ENCODE data around the gene RHEB. TPM values are rescaled to one million over a fixed set of nuclear protein-coding genes. Genes with fewer than 3 reads are reported as not detected.

Gene RHEB, protein sequence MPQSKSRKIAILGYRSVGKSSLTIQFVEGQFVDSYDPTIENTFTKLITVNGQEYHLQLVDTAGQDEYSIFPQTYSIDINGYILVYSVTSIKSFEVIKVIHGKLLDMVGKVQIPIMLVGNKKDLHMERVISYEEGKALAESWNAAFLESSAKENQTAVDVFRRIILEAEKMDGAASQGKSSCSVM
- total RNA-seq: 60.2 and 62.9 TPM in 2 replicates

DNA sequence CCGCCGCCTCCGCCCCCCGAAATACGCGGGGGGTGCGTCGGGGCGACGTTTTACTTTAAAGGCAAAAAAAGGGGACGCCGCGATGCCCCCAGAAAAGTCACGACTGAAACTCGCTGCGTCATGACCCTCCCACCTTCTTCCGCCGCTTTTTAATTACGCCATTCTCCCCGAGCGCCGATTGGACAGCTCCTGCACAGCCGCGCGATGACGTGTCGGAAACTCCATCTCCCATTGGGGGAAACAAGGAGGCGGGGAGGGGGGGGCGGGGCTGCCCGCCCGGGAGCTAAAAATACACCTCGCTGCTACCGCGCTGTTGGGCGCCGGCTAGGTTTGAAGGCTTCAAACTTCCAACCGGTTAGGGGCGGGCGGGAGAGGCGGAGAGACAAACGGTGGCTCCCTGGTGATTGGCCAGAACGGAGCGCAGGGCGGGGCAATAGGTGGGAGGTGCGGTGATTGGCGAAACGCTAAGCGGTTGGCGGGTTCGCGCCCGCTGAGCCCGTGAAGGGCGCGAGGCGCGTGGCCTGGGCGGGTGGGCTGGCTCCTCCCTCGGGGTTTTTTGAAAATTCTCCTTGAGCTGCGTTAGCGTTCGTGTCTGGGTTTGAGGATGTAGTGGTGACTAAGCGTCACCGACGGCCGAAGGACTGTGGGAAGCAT is at the start of gene RHEB:
Gene RHEB, minus strand, starts transcription at position 131 of the 654 bp plus-strand sequence. CDS start 384 bp downstream, outside the sequence.

DNA sequence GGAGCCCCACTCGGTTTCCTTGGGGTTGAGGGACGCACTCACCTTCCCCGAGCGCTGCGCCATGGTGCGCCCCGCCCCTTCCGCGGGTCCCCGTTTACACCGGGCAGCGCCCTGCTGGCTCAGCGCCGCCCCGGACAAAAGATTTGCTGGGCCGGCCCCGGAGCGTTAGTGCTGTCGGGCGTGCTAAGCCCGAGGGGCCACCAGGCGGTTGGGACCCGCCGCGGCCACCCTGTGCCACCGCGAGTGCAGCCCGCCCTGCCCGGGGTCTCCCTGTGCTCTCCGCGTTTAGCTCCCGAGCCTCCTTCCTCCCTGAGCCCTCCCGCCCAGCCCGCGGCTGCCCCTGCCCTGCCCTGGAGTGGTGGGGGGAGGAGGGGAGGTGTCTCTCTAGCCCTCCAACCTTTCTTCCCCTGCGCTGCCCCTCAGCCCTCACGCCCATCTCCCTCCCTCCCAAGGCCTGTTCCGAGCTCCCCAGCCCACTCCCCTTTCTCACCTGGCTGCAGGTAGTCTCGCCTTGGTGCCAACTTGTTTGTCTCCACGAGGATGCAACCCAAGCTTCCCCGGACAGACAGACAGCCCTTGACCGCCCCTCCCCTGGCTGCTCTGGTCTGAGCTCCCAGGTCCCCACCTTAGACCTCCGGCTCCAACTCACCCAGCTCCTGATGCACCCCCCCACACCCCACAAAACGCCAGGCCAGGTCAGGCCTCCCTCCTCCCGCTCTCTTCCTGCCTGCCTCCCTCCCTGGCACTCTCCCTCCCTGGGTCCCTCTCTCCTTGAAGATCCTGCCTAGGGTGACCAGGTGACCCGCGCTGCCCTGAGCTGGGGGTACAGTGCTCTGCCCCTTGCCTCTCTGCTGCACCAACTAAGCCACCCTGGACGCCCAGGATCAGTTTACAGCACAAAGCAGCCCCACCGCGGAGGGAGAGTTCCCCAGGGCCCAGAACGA is 79.6 kb downstream of the RHEB start, which contains the start of gene CRYGN:
Gene CRYGN, minus strand, starts transcription at position 287 of the 944 bp plus-strand sequence. Its CDS starts 224 bp downstream, at position 63.

Other genes with a start within 250 kb of the RHEB start
- gene NUB1, start 178.1 kb downstream of the RHEB start, total RNA-seq: 26.5 and 33.7 TPM in 2 replicates
- gene WDR86, start 109.9 kb downstream of the RHEB start, total RNA-seq: 0.11 TPM in 1 of 2 replicates, not detected in the other
- not detected in 2 replicates for gene CRYGN, start 79.8 kb downstream of the RHEB start, total RNA-seq

All from dermis lymphatic vessel endothelial cell (primary cell).